Body of pancreas (tissue), 4 donors: ENCODE results near the gene ZNF277. TPM values are rescaled to one million over a fixed set of nuclear protein-coding genes. Genes with fewer than 3 reads are reported as not detected.

Experiments
- ATAC-seq: fragments of 150-250 bp; one replicate; pipeline ENCODE4 v1.9.1; 2016
- DNase-seq, 4 donors: peaks; one replicate each; pipeline ENCODE4 v3.0.0-alpha.2; 2019
- H3K27ac ChIP-seq, 4 donors: fragments of 200-600 bp; sonication (generic); 1 replicate in 3 of 4; 2 replicates in 1 of 4; pipeline versions ENCODE4 v1.5.1 to v1.6.1; 2016 to 2019; ENCODE audit warnings: mild to moderate bottlenecking in 1 of 4, mixed read lengths in 1 of 4, moderate library complexity in 1 of 4
- H3K27me3 ChIP-seq, 2 donors: fragments of 200-600 bp; sonication (generic); one replicate each; pipeline ENCODE4 v1.6.0; 2016; ENCODE audit warnings: mild to moderate bottlenecking in 1 of 2
- H3K36me3 ChIP-seq, 2 donors: fragments of 200-600 bp; sonication (generic); replicated peaks in 1 of 2; 2 replicates each; pipeline ENCODE4 v1.5.1; 2016; ENCODE audit warnings: low read depth in 2 of 2; ENCODE audit not compliant: insufficient read depth in 1 of 2
- H3K4me1 ChIP-seq: fragments of 200-600 bp; sonication (generic); one replicate; pipeline ENCODE4 v1.6.0; 2016
- H3K4me3 ChIP-seq, 2 donors: fragments of 200-600 bp; sonication (generic); 1 replicate in 1 of 2; 2 replicates in 1 of 2; pipeline ENCODE4 v1.5.1; 2016 to 2019
- H3K9me3 ChIP-seq, 3 donors: fragments of 200-600 bp; sonication (generic); 1 replicate in 2 of 3; 2 replicates in 1 of 3; pipeline ENCODE4 v1.5.1; 2016
- CTCF ChIP-seq, 7 experiments: fragments of 450-650 bp in 4 of 7; fragments of 200-600 bp in 3 of 7; sonication (generic) in 3 of 7; IDR thresholded peaks; one replicate each; pipeline ENCODE4 v1.5.1; 2016 to 2019; ENCODE audit warnings: antibody characterized with exemption in 7 of 7
- POLR2A ChIP-seq, 3 donors: fragments of 450-650 bp; IDR thresholded peaks; one replicate each; pipeline ENCODE4 v1.6.1; 2016; ENCODE audit warnings: antibody characterized with exemption in 3 of 3, mild to moderate bottlenecking in 2 of 3
- WGBS, 2 donors: methylation state at CpG; one replicate each; pipeline ENCODE4 v1.1.5; 2017; 5-methylcytosine and 5-hydroxymethylcytosine counted together
- intact Hi-C: fragments of 100-400 bp; cut with DNase I; formaldehyde crosslinking; loops from one replicate; pipeline ENCODE4 v1.15.1; 2023
- total RNA-seq, 2 donors: library from RNA; depleted of rRNA; stranded (reverse); fragments of >200 nt; gene quantifications; one replicate each; pipeline ENCODE4 v1.1.0, GENCODE V29; 2016

ZNF277 gene
- total RNA-seq, 2 donors from 2014 or later, result 12.9 to 34.0 TPM

GRCh38 chr7:112300072-112300471 lies 93.6 kb downstream of the ZNF277 start:
- intact Hi-C loops, result no loop called here
- Histone ChIP-seq H3K36me3 (no peaks in the 10 kb centered on the region), H3K9me3 (no peaks in the 10 kb centered on the region), H3K4me1 (no peaks in the 10 kb centered on the region), H3K4me3 (no peak overlapping the region), H3K27ac (no peak overlapping the region), H3K27me3 (no peaks in the 10 kb centered on the region)
- DNase-seq, result no peak
- 96 to 98% methylated on average over 2 of the region's 2 CpGs for WGBS, 2 donors
- no peak for ATAC-seq
- TF ChIP-seq POLR2A (IDR thresholded peaks at IDR 0.05), result no peak

GRCh38 chr7:112300831-112301407 lies 94.4 kb downstream of the ZNF277 start:
- DNase-seq (no peak), ATAC-seq (no peak)
- Histone ChIP-seq H3K27me3 (no peaks in the 10 kb centered on the region), H3K27ac (no peak overlapping the region), H3K9me3 (no peaks in the 10 kb centered on the region), H3K36me3 (no peaks in the 10 kb centered on the region), H3K4me3 (no peak overlapping the region), H3K4me1 (no peaks in the 10 kb centered on the region)
- TF ChIP-seq CTCF (IDR thresholded peaks at IDR 0.05), result no peak
- TF ChIP-seq POLR2A (IDR thresholded peaks at IDR 0.05), result no peak
- intact Hi-C loops, result no loop called here
- WGBS, 2 donors, result 96% methylated on average over 6 of the region's 6 CpGs

- ATAC-seq (no peak), DNase-seq (no peak)
- H3K9me3 ChIP-seq, result no peaks in the 10 kb centered on the region
- no peak overlapping the region for H3K27ac ChIP-seq
- no peak overlapping the region for H3K4me3 ChIP-seq
- no peaks in the 10 kb centered on the region for H3K4me1 ChIP-seq
- no peaks in the 10 kb centered on the region for H3K36me3 ChIP-seq
- TF ChIP-seq CTCF (IDR thresholded peaks at IDR 0.05), result no peak
- no peak for TF ChIP-seq POLR2A (IDR thresholded peaks at IDR 0.05)
- intact Hi-C loops, result no loop called here
- WGBS, 2 donors, result 52 to 59% methylated on average over 2 of the region's 2 CpGs
- H3K27me3 ChIP-seq, result no peaks in the 10 kb centered on the region
These were observed 96.1 kb downstream of the ZNF277 start for GRCh38 chr7:112302566-112302965.

- TF ChIP-seq POLR2A (IDR thresholded peaks at IDR 0.05) (no peak), CTCF (IDR thresholded peaks at IDR 0.05) (no peak)
- no peaks in the 10 kb centered on the region for H3K36me3 ChIP-seq
- intact Hi-C loops, result no loop called here
- no peaks in the 10 kb centered on the region for H3K27me3 ChIP-seq
- H3K9me3 ChIP-seq, result no peaks in the 10 kb centered on the region
- no peak for ATAC-seq
- no peak overlapping the region for H3K4me3 ChIP-seq
- WGBS, 2 donors, result 93 to 97% methylated on average over 2 of the region's 2 CpGs
- no peaks in the 10 kb centered on the region for H3K4me1 ChIP-seq
- no peak for DNase-seq
- H3K27ac ChIP-seq, result no peak overlapping the region
These were observed 100.4 kb downstream of the ZNF277 start for GRCh38 chr7:112306903-112307302.

- Histone ChIP-seq H3K36me3 (no peaks in the 10 kb centered on the region), H3K4me3 (no peak overlapping the region), H3K9me3 (no peaks in the 10 kb centered on the region), H3K27ac (no peak overlapping the region), H3K4me1 (no peaks in the 10 kb centered on the region), H3K27me3 (no peaks in the 10 kb centered on the region)
- 91 to 97% methylated on average over 3 of the region's 3 CpGs for WGBS, 2 donors
- ATAC-seq, result no peak
- intact Hi-C loops, result no loop called here
- DNase-seq, result no peak
- TF ChIP-seq CTCF (IDR thresholded peaks at IDR 0.05) (no peak), POLR2A (IDR thresholded peaks at IDR 0.05) (no peak)
These were observed 101.0 kb downstream of the ZNF277 start for GRCh38 chr7:112307506-112307905.
